A549 (cell line): ENCODE results near the gene ZNF768.

Source experiments
- BHLHE40 ChIP-seq: IDR thresholded peaks from 2 replicates; pipeline ENCODE4 v1.6.1; 2012; ENCODE audit warnings: low read depth, low read length, inconsistent platforms
- CHD2 ChIP-seq: fragments of 150-350 bp; IDR thresholded peaks from 2 replicates; pipeline ENCODE4 v1.6.1; 2014; ENCODE audit warnings: low read length; ENCODE audit not compliant: partially characterized antibody
- HDAC2 ChIP-seq: fragments of 200-600 bp; sonication (generic); IDR thresholded peaks from 2 replicates; pipeline ENCODE4 v1.6.1; 2016
- NFE2L2 ChIP-seq: fragments of 150-350 bp; conservative IDR thresholded peaks from 2 replicates; pipeline ENCODE4 v1.6.1; 2014; ENCODE audit warnings: low read length
- POLR2A ChIP-seq: IDR thresholded peaks from 2 replicates; pipeline ENCODE4 v1.6.1; 2012; ENCODE audit warnings: mild to moderate bottlenecking, low read length
- RCOR1 ChIP-seq: fragments of 150-350 bp; IDR thresholded peaks from 2 replicates; pipeline ENCODE4 v1.6.1; 2014; ENCODE audit warnings: antibody characterized with exemption, low read length, low read depth
- TF ChIP-seq, protein P1 (sequence below): IDR thresholded peaks from 2 replicates; pipeline ENCODE4 v1.6.1; 2012
- TF ChIP-seq, protein P2 (sequence below): fragments of >200 bp; sonication (Bioruptor Twin); formaldehyde crosslinking; IDR thresholded peaks from 3 replicates; pipeline ENCODE4 v1.5.1; 2016
- TF ChIP-seq, protein P3 (sequence below): fragments of 450-650 bp; IDR thresholded peaks from 2 replicates; pipeline ENCODE4 v1.6.1; 2014; ENCODE audit warnings: antibody characterized with exemption
- TF ChIP-seq, protein P4 (sequence below): fragments of >200 bp; sonication (Bioruptor Twin); formaldehyde crosslinking; IDR thresholded peaks from 3 replicates; pipeline ENCODE4 v1.6.1; 2016

DNA sequence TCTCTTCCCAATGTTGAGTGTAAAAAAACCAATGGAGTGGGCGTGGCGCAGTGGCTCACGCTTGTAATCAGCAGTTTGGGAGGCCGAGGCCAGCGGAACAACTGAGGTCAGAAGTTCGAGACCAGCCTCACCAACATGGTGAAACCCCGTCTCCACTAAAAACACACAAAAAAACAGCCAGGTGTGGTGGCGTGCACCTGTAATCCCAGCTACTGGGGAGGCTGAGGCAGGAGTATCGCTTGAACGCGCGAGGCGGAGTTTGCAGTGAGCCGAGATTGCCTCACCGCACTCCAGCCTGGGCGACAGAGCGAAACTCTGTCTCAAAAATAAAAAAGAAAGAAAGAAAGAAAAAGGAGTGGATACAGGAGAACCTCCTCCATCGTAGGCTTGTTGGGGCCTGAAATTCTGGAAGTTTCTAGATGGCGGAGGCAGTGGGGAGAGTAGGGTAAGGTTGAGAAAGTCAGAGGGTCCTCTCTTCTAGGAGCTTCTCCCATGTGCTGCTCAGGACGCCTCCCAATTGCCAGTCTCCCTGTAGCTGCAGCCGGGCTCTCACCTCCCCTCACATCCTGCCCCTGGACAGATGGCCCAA, 32.5 kb upstream of the ZNF768 start:
- TF ChIP-seq, protein P1, sequence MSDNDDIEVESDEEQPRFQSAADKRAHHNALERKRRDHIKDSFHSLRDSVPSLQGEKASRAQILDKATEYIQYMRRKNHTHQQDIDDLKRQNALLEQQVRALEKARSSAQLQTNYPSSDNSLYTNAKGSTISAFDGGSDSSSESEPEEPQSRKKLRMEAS = no peak
- TF ChIP-seq POLR2A (no peak), CHD2 (no peak), HDAC2 (no peak), NFE2L2 (no peak), BHLHE40 (no peak), RCOR1 (no peak)
- TF ChIP-seq, protein P2, sequence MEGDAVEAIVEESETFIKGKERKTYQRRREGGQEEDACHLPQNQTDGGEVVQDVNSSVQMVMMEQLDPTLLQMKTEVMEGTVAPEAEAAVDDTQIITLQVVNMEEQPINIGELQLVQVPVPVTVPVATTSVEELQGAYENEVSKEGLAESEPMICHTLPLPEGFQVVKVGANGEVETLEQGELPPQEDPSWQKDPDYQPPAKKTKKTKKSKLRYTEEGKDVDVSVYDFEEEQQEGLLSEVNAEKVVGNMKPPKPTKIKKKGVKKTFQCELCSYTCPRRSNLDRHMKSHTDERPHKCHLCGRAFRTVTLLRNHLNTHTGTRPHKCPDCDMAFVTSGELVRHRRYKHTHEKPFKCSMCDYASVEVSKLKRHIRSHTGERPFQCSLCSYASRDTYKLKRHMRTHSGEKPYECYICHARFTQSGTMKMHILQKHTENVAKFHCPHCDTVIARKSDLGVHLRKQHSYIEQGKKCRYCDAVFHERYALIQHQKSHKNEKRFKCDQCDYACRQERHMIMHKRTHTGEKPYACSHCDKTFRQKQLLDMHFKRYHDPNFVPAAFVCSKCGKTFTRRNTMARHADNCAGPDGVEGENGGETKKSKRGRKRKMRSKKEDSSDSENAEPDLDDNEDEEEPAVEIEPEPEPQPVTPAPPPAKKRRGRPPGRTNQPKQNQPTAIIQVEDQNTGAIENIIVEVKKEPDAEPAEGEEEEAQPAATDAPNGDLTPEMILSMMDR = no peak
- TF ChIP-seq, protein P3, sequence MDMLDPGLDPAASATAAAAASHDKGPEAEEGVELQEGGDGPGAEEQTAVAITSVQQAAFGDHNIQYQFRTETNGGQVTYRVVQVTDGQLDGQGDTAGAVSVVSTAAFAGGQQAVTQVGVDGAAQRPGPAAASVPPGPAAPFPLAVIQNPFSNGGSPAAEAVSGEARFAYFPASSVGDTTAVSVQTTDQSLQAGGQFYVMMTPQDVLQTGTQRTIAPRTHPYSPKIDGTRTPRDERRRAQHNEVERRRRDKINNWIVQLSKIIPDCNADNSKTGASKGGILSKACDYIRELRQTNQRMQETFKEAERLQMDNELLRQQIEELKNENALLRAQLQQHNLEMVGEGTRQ = no peak
- TF ChIP-seq, protein P4, sequence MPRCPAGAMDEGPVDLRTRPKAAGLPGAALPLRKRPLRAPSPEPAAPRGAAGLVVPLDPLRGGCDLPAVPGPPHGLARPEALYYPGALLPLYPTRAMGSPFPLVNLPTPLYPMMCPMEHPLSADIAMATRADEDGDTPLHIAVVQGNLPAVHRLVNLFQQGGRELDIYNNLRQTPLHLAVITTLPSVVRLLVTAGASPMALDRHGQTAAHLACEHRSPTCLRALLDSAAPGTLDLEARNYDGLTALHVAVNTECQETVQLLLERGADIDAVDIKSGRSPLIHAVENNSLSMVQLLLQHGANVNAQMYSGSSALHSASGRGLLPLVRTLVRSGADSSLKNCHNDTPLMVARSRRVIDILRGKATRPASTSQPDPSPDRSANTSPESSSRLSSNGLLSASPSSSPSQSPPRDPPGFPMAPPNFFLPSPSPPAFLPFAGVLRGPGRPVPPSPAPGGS = no peak
